ENCODE measurements around the gene ENTPD6.

The ENTPD6 gene

DNA sequence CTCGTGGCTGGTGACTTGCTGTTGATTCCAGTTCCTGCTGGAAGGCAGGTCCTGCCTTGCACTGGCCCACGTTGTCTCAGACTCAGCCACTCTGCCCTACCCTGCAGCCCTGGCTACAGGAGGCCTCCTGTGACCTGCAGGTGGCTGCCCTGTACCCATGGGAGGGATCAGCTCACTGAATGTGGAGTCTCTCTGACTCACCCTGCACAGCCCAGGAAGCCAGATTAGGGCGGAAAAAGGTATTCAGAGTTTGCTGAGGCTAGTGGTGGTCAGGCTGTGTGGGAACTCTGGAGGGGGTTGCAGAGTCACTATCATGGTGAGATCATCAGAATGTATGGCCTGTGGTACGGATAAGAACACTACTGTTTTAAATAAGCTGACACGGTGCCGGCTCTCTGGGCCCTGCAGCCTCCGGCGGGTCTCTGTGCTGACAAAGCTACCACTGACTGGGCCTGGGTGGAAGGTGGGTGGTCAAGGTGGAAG is 27.7 kb downstream of the ENTPD6 start:
- peak; percentile 33 for TF ChIP-seq CTCF (IDR thresholded peaks at IDR 0.05; ENCODE audit: low read depth, low read length)
- no peak overlapping the region for H3K4me3 ChIP-seq (ENCODE audit: low read depth, low read length)
- peak; percentile 97 for DNase-seq (ENCODE audit: low read depth, low spot score)
- in situ Hi-C loops (cut with HindIII; ENCODE audit: low sequenced_read_pairs) = no loop called here

DNA sequence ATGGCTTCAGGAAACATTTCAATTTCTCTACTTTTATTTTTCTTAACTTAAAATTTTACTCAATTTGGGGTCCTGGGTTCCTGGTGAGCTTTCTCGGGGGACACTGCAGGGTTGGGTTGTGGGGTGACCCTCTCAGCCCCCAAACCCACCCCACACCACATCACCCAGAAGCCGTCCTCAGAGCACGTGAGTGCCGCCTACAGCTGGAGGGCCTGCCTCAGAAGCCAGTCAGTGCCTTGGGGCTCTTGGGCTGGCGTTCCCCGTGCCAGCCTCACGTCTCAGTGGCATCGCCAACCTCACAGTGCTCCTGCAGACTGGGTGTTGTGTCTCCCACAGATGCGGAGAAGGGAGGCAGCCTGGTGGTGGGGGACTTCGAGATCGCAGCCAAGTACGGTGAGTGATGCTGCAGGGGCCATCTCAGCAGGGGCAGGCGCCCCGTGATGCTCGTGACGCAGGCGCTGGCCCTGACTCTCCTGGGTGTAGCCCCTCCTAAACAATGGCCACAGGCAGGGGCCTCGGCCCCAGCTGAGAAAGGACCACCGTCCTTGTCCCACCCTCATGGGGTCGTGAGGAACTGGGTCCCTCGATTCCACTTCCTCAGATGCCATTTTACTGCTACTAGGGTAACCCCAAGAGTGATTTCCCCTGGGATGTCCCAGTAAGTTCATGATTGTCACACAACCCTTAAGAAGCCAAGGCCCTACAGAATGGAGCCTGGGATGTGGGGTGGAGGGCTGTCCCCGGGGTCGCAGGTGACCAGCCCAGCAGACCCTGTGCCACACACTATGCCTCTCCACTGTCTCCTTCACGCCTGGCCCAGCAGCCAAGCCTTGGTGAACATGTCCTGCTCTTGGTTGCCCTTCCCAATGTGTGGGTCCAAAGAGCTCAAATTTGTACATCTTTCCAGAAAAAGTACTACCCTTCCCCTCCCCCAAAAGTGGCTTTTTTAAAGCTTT is 28.5 kb downstream of the ENTPD6 start:
- H3K4me3 ChIP-seq (ENCODE audit: low read depth, low read length) = no peak overlapping the region
- no peak for TF ChIP-seq CTCF (IDR thresholded peaks at IDR 0.05; ENCODE audit: low read depth, low read length)
- DNase-seq (ENCODE audit: low read depth, low spot score) = no peak
- in situ Hi-C loops (cut with HindIII; ENCODE audit: low sequenced_read_pairs) = no loop called here

DNA sequence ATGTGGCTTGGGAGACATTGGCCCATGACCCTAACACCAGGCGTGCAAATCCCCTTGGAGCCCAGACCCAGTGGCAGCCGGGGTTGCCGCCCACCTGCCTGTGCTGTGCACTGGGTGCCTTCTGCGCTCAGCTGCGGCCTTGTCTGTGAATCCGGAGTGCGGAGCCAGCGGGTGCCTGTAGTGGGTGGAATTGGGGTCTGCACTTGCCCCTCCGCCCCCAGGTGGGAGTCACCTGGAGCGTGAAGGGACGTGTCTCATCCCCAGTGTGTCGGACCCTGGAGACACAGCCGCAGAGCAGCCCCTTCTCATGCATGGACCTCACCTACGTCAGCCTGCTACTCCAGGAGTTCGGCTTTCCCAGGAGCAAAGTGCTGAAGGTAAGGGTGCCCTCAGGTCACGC is 29.4 kb downstream of the ENTPD6 start:
- H3K4me3 ChIP-seq (ENCODE audit: low read depth, low read length) = no peak overlapping the region
- in situ Hi-C loops (cut with HindIII; ENCODE audit: low sequenced_read_pairs) = no loop called here
- DNase-seq (ENCODE audit: low read depth, low spot score) = no peak
- no peak for TF ChIP-seq CTCF (IDR thresholded peaks at IDR 0.05; ENCODE audit: low read depth, low read length)

DNA sequence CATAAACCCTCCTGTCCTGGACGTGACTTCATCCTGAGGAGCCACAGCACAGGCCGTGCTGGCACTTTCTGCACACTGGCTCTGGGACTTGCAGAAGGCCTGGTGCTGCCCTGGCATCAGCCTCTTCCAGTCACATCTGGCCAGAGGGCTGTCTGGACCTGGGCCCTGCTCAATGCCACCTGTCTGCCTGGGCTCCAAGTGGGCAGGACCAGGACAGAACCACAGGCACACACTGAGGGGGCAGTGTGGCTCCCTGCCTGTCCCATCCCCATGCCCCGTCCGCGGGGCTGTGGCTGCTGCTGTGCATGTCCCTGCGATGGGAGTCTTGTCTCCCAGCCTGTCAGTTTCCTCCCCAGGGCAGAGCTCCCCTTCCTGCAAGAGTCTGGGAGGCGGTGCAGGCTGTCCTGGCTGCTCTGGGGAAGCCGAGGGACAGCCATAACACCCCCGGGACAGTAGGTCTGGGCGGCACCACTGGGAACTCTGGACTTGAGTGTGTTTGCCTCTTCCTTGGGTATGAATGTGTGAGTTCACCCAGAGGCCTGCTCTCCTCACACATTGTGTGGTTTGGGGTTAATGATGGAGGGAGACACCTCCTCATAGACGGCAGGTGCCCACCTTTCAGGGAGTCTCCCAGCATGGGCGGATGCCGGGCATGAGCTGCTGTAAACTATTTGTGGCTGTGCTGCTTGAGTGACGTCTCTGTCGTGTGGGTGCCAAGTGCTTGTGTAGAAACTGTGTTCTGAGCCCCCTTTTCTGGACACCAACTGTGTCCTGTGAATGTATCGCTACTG is 30.3 kb downstream of the ENTPD6 start:
- no peak overlapping the region for H3K4me3 ChIP-seq (ENCODE audit: low read depth, low read length)
- no peak for TF ChIP-seq CTCF (IDR thresholded peaks at IDR 0.05; ENCODE audit: low read depth, low read length)
- DNase-seq (ENCODE audit: low read depth, low spot score) = no peak
- in situ Hi-C loops (cut with HindIII; ENCODE audit: low sequenced_read_pairs) = no loop called here

- no peak for TF ChIP-seq CTCF (IDR thresholded peaks at IDR 0.05; ENCODE audit: low read depth, low read length)
- no peak for DNase-seq (ENCODE audit: low read depth, low spot score)
- in situ Hi-C loops (cut with HindIII; ENCODE audit: low sequenced_read_pairs) = no loop called here
- no peak overlapping the region for H3K4me3 ChIP-seq (ENCODE audit: low read depth, low read length)
Observed at GRCh38 chr20:25226433-25227316, 31.2 kb downstream of the ENTPD6 start.

All from astrocyte of the spinal cord (primary cell).